CD4-positive, alpha-beta T cell treated with Interleukin-17A for 4 hours (primary cell): ENCODE data around the gene FFAR1.
"Not testable (repeated sequence)": the region's sequence is repeated elsewhere in the genome, so short reads cannot be mapped to it uniquely, and the experiment has no call there.

Experiments used
- DNase-seq: peaks from one replicate; pipeline ENCODE4 v3.0.0-alpha.2; 2020; ENCODE audit warnings: mixed read lengths

FFAR1 gene

DNA sequence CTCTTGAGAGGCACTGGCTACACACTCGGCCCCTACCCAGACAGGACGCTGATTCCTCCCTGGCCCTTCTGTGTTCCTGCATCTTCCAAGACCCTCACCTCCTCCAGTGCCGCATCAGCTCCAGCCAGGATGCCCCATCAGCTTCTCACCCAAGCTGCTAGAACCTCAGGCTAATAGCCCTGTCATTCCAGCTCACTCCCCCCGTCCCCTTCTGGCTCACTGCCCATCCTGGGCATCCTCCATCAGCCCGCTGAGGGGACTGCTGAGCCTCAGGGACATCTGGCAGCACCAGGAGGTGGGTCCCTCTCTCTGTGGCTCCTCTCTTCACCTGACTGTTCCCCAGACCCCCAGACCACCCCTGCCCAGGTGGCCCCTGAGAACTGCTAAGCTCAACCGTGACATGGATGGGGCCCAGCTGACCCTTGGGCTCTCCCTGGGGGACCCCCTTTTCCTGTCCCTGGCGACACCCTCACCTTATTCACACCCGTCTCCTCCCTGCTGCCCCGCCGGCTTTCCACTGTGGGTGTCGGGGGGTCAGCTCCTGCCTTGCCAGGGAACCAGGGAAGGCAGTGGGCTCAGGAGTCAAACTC, 15.4 kb downstream of the FFAR1 start:
- no peak for DNase-seq

DNA sequence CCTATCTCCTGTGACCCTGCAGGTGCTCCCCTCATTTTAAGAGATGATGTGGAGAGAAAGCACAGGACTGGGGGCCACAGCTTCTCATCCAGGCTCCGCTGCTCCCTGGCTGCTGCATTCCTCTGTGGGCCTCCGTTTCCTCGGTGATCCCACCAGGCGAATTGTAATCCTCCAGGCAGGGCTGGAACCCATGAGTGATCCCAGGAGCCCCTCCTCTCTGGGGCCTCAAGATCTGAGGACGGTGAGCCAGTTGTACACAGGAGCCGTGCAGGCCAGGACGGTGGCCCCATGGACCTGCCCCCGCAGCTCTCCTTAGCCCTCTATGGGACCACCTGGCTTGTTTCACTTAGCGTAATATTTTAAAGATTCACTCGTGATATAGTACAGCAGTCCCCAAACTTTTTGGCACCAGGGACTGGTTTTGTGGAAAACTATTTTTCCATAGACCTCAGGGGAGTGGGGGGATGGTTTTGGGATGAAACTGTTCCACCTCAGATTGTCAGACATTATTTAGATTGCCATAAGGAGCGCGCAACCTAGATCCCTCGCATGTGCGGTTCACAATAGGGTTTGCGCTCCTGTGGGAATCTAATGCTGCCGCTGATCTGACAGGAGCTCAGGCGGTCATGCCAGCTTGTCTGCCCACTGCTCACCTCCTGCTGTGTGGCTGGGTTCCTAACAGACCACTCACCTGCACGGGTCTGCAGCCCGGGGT, 16.2 kb downstream of the FFAR1 start:
- no peak for DNase-seq

DNA sequence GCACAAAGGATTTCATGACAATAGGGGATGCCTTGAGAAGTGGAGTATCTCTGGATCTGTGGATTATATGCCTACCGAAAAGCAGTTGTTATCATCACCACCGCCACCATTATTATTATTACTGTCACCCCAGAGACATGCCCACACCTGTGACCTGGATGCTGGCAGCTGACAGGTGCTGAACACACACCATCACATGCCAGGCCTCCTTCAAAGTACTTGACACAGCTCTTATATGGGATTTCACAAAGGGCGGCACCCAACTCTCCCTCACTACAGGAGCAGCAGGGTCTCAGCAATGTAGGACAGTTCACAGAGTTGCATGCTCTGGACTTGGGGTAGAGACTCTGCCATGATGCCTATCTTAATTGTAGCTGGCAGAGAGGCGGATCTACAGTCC, 17.6 kb downstream of the FFAR1 start:
- DNase-seq = no peak

DNA sequence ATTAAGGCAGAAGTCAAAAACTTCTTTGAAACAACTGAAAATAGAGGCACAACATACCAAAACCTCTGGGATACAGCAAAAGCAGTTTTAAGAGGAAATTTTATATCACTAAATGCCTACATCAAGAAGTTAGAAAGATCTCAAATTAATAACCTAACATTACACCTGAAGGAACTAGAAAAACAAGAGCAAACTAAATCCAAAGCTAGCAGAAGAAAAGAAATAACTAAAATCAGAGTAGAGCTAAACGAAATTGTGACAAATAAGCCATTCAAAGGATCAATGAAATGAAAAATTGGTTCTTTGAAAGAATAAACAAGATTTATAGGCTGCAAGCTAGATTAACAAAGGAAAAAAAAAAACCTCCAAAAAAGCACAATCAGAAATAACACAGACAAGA, 20.7 kb downstream of the FFAR1 start:
- DNase-seq = no peak

DNA sequence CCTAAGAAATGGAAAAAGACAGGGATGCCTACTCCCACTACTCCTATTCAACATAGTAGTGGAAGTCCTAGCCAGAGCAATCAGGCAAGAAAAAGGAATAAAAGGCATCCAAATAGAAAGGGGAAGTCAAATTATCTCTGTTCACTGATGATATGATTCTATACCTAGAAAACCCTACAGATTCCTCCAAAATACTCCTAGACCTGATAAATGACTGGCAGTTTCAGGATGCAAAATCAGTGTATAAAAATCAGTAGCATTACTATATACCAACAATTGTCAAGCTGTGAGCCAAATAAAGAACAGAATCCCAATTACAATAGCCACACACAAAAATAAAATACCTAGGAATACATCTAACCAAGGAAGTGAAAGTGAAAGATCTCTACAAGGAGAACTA, 21.8 kb downstream of the FFAR1 start:
- no peak for DNase-seq

GRCh38 chr19:35370722-35371121, 23.0 kb downstream of the FFAR1 start, which contains the start of gene GPR42:
Gene GPR42 (plus strand): TSS chr19:35371068. CDS start chr19:35371360, 292 bp downstream.
- no peak for DNase-seq

DNA sequence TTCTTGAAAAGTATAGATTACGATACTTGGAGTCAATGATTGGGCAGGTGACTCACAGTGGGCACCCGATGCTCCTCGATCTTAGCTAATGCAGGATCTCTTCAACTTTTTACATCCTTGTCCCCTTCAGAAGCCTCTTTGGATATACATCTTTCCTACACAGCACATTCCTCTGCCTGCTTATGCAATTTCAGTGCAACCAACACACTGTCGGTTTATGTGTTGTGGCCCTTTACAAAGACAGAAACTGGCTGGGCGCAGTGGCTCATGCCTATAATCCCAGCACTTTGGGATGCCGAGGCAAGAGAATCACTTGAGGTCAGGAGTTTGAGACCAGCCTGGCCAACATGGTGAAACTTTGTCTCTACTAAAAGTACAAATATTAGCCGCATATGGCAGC, 25.8 kb downstream of the FFAR1 start:
- DNase-seq = no peak

DNA sequence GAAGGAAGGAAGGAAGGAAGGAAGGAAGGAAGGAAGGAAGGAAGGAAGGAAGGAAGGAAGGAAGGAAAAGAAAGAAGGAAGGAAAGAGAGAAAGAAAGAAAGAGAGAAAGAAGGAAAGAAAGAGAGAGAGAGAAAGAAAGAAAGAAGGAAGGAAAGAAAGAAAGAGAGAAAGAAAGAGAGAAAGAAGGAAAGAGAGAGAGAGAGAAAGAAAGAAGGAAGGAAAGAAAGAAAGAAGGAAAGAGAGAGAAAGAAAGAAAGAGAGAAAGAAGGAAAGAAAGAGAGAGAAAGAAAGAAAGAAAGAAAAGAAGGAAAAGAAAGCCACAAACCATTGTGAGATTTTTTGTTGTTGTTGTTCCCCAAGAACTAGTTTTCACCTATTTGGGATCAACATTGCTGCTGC, 26.3 kb downstream of the FFAR1 start:
- DNase-seq = not testable (repeated sequence)

GRCh38 chr19:35375505-35376307, 28.0 kb downstream of the FFAR1 start:
- no peak for DNase-seq

- DNase-seq = no peak
Observed at GRCh38 chr19:35377656-35378055, 30.0 kb downstream of the FFAR1 start.

DNA sequence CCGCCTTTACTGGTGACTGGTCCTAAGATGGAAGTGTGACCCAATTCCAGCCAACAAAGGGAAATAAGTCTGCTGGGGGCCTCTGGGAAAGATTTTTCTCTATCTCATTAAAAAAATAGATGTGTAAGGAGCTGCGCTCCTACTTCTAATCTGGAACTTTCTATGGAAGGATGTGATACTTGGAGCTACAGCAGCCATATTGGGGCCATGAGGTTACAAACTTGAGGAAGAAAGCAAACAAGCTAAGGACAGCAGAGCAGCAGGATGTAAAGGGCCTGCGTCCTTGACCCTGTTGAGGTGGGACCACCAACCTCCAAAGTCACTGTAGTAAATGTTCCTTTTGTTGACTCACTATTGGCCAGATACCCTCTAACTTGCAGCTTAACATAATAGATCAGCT, 30.7 kb downstream of the FFAR1 start:
- no peak for DNase-seq

DNA sequence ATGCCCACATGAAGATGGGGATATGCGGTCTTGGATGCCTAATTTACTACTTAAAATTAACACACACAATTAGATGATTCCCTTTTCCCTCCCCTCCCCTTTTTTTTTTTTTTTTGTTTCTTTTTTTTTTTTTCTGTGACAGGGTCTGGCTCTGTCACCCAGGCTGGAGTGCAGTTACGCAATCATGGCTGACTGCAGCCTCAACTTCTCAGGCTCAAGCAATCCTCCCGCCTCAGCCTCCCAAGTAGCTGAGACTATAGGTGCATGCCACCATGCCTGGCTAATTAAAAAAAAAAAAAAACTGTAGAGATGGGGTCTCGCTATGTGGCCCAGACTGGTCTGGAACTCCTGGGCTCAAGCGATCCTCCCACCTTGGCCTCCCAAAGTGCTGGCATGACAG, 31.8 kb downstream of the FFAR1 start:
- DNase-seq = not testable (repeated sequence)

- DNase-seq = no peak
Observed at GRCh38 chr19:35379992-35380391, 32.3 kb downstream of the FFAR1 start.

GRCh38 chr19:35380450-35381124, 32.9 kb downstream of the FFAR1 start:
- DNase-seq = no peak

GRCh38 chr19:35381318-35381717, 33.6 kb downstream of the FFAR1 start:
- DNase-seq = no peak

DNA sequence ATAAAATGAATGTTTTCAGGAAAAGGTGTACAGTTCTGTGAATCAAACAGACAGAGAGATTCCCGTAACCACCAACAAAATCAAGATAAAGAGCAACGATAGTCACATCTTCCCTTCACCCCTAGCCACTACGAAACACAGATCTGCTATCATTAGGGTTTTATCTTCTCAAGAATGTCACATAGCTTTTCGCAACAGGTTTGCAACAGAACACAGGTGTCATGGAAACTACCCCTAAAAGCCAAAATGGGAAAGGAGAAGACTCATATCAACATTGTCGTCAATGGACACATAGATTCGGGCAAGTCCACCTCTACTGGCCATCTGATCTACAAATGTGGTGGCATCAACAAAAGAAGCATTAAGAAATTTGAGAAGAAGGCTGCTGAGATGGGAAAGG, 34.2 kb downstream of the FFAR1 start:
- no peak for DNase-seq

- no peak for DNase-seq
Observed at GRCh38 chr19:35383536-35383935, 35.8 kb downstream of the FFAR1 start.

GRCh38 chr19:35388277-35389054, 40.8 kb downstream of the FFAR1 start:
- no peak for DNase-seq

GRCh38 chr19:35389192-35389861, 41.6 kb downstream of the FFAR1 start:
- DNase-seq = no peak

DNA sequence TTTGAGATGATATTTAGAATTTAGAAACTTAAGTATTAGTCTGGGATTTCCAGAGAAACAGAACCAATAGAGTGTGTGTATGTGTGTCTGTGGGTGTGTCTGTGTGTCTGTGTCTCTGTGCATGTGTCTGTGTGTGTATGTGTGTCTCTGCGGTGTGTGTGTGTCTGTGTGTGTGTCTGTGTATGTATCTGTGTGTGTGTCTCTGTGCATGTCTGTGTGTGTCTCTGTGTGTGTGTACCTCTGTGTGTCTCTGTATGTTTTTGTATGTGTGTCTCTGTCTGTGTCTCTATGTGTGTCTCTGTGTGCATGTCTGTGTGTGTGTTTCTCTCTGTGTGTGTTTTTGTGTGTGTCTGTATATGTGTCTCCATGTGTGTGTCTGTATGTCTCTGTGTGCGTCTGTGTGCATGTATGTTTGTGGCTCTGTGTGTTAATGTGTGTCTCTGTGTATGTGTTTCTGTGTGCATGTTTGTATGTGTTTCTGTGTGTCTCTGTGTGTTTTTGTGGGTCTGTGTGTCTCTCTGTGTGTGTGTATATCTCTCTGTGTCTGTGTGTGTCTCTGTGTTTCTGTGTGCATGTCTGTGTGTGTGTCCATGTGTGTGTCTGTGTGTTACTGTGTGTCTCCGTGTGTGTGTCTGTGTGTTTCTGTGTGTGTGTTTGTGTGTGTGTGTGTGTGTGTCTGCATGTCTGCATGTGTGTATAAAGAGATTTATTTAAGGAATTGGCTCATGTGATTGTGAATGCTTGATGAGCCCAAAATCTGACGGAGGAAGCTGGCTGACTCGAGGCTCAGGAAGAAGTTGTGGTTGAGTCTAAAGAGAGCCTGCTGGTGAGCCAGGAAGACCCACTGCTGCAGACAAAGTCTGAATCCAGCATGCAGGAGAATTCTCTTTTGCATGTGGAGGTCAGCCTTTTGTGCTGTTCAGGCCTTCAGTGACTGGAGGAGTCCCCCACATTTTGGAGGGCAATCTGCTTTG, 45.3 kb downstream of the FFAR1 start:
- DNase-seq = no peak
